ENCODE data around the gene ENTR1. TPM values are rescaled to one million over a fixed set of nuclear protein-coding genes. Genes with fewer than 3 reads are reported as not detected.

The ENTR1 gene
- polyA plus RNA-seq, 3 donors: 3.3 to 60.0 (median 9.6) TPM

DNA sequence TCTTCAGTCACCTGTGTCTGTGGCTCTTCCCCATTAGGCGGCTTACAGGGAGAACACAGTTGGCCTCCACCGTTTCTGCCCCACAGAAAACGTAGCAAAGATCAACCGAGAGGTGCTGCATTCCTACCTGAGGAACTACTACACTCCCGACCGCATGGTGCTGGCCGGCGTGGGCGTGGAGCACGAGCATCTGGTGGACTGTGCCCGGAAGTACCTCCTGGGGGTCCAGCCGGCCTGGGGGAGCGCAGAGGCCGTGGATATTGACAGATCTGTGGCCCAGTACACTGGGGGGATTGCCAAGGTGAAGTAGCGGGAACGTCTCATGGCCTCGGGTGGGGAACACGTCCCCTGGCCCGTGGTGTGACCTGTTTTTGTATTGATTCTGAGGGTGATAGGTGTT is 6.5 kb upstream of the ENTR1 start:
- peak overlapping the region in 1 of 7 donors; percentile 24 for H3K27ac Mint-ChIP-seq
- WGBS (ENCODE audit: insufficient coverage): 98% methylated on average over 19 of the region's 19 CpGs
- Histone ChIP-seq H4K20me1 (ENCODE audit: insufficient read depth, low read length) (no peaks in the 10 kb centered on the region), H3K4me3 (replicated peaks in 1 of 3; ENCODE audit: low read depth in 2 of 3, low read length in 3 of 3) (no peak overlapping the region), H3K27me3 (ENCODE audit: control insufficient read depth in 2 of 2, insufficient read depth in 2 of 2, low read length in 2 of 2) (no peaks in the 10 kb centered on the region), H3K79me2 (ENCODE audit: insufficient read depth, low read length) (peaks cover 19% of the 10 kb centered on the region), H3K36me3 (replicated peaks in 1 of 2; ENCODE audit: control insufficient read depth in 1 of 2, insufficient read depth in 2 of 2, low read length in 2 of 2) (peaks cover 83 to 99% of the 10 kb centered on the region in 2 donors), H3K9me3 (replicated peaks in 1 of 2; ENCODE audit: control insufficient read depth in 1 of 2, insufficient read depth in 1 of 2, low read length in 2 of 2) (no peaks in the 10 kb centered on the region), H3K9ac (ENCODE audit: insufficient read depth, low read length, poor library complexity, severe bottlenecking) (no peak overlapping the region), H2AFZ (ENCODE audit: insufficient read depth, low read depth, low read length, poor library complexity, severe bottlenecking) (no peak overlapping the region), H3K27ac (ENCODE audit: low read depth in 1 of 2, low read length in 2 of 2) (no peak overlapping the region), H3K4me1 (ENCODE audit: control insufficient read depth in 1 of 2, insufficient read depth in 2 of 2, low read length in 2 of 2) (peaks cover under 1 to 1% of the 10 kb centered on the region in 2 donors), H3K4me2 (replicated peaks; ENCODE audit: extremely low read depth, low read length, poor library complexity, severe bottlenecking) (no peak overlapping the region)
- peaks cover 78 to 96% of the 10 kb centered on the region in 2 donors for H3K36me3 Mint-ChIP-seq
- peaks cover under 1% of the 10 kb centered on the region for H3K4me1 Mint-ChIP-seq
- TF ChIP-seq, protein P1, sequence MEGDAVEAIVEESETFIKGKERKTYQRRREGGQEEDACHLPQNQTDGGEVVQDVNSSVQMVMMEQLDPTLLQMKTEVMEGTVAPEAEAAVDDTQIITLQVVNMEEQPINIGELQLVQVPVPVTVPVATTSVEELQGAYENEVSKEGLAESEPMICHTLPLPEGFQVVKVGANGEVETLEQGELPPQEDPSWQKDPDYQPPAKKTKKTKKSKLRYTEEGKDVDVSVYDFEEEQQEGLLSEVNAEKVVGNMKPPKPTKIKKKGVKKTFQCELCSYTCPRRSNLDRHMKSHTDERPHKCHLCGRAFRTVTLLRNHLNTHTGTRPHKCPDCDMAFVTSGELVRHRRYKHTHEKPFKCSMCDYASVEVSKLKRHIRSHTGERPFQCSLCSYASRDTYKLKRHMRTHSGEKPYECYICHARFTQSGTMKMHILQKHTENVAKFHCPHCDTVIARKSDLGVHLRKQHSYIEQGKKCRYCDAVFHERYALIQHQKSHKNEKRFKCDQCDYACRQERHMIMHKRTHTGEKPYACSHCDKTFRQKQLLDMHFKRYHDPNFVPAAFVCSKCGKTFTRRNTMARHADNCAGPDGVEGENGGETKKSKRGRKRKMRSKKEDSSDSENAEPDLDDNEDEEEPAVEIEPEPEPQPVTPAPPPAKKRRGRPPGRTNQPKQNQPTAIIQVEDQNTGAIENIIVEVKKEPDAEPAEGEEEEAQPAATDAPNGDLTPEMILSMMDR (IDR thresholded peaks at IDR 0.05): no peak
- no peaks in the 10 kb centered on the region for H3K27me3 Mint-ChIP-seq (ENCODE audit: low read depth in 3 of 3)
- no peak for DNase-seq
- H3K9me3 Mint-ChIP-seq: peaks cover 0 to 1% (median 0%) of the 10 kb centered on the region in 7 donors
- H3K4me3 Mint-ChIP-seq: no peak overlapping the region
- intact Hi-C loops (cut with micrococcal nuclease): no loop called here

DNA sequence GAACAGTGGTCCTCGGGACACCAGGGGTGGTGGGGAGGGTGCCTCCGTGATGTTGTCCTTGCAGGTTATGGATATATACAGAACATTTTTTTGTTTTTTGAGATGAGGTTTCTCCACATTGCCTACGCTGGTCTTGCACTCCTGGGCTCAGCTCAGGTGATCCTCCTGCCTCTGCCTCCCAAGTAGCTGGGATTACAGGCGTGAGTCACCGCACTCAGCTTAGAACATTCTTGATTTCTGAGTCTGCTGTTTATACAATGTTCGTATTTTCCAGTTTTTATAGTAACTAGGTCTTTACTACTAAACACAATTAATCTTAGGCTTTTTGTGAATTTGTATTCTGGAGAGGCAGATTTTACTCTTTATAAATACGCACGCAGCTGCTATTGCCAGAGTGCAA is 6.0 kb upstream of the ENTR1 start:
- TF ChIP-seq, protein P1 (IDR thresholded peaks at IDR 0.05): no peak
- Histone ChIP-seq H3K27ac (ENCODE audit: low read depth in 1 of 2, low read length in 2 of 2) (no peak overlapping the region), H3K4me2 (replicated peaks; ENCODE audit: extremely low read depth, low read length, poor library complexity, severe bottlenecking) (no peak overlapping the region), H3K36me3 (replicated peaks in 1 of 2; ENCODE audit: control insufficient read depth in 1 of 2, insufficient read depth in 2 of 2, low read length in 2 of 2) (peaks cover 78 to 95% of the 10 kb centered on the region in 2 donors), H3K9me3 (replicated peaks in 1 of 2; ENCODE audit: control insufficient read depth in 1 of 2, insufficient read depth in 1 of 2, low read length in 2 of 2) (no peaks in the 10 kb centered on the region), H2AFZ (ENCODE audit: insufficient read depth, low read depth, low read length, poor library complexity, severe bottlenecking) (no peak overlapping the region), H3K4me3 (replicated peaks in 1 of 3; ENCODE audit: low read depth in 2 of 3, low read length in 3 of 3) (no peak overlapping the region), H3K79me2 (ENCODE audit: insufficient read depth, low read length) (peaks cover 24% of the 10 kb centered on the region), H3K4me1 (ENCODE audit: control insufficient read depth in 1 of 2, insufficient read depth in 2 of 2, low read length in 2 of 2) (peaks cover 5 to 6% of the 10 kb centered on the region in 2 donors), H4K20me1 (ENCODE audit: insufficient read depth, low read length) (no peaks in the 10 kb centered on the region), H3K9ac (ENCODE audit: insufficient read depth, low read length, poor library complexity, severe bottlenecking) (no peak overlapping the region), H3K27me3 (ENCODE audit: control insufficient read depth in 2 of 2, insufficient read depth in 2 of 2, low read length in 2 of 2) (no peaks in the 10 kb centered on the region)
- WGBS (ENCODE audit: insufficient coverage): 100% methylated on average over 7 of the region's 8 CpGs
- intact Hi-C loops (cut with micrococcal nuclease): no loop called here
- Mint-ChIP-seq H3K4me3 (no peak overlapping the region), H3K4me1 (peaks cover 5% of the 10 kb centered on the region), H3K36me3 (peaks cover 74 to 92% of the 10 kb centered on the region in 2 donors), H3K9me3 (peaks cover 0 to 1% (median 0%) of the 10 kb centered on the region in 7 donors), H3K27me3 (ENCODE audit: low read depth in 3 of 3) (no peaks in the 10 kb centered on the region), H3K27ac (no peak overlapping the region)
- no peak for DNase-seq

All from CD14-positive monocyte (primary cell).